Esophagus muscularis mucosa (tissue), 4 donors: ENCODE results near the gene ADAMTS10.

Experiments
- EP300 ChIP-seq: sonication (generic); formaldehyde crosslinking; IDR thresholded peaks from one replicate; pipeline ENCODE4 v1.6.1; 2017; ENCODE audit warnings: antibody characterized with exemption
- POLR2A ChIP-seq: fragments of 450-650 bp; IDR thresholded peaks from one replicate; pipeline ENCODE4 v1.6.1; 2017; ENCODE audit warnings: antibody characterized with exemption, moderate library complexity, mild to moderate bottlenecking, low read depth
- POLR2AphosphoS5 ChIP-seq, 2 donors: sonication (generic); formaldehyde crosslinking; IDR thresholded peaks; one replicate each; pipeline ENCODE4 v1.6.1; 2017; ENCODE audit warnings: antibody characterized with exemption in 2 of 2
- TF ChIP-seq, protein P1 (sequence below), 3 experiments: fragments of 200-600 bp in 2 of 3; fragments of 450-650 bp in 1 of 3; sonication (generic) in 2 of 3; IDR thresholded peaks; one replicate each; pipeline ENCODE4 v1.5.1; 2017 to 2019; ENCODE audit warnings: antibody characterized with exemption in 3 of 3, mild to moderate bottlenecking in 2 of 3, moderate library complexity in 1 of 3

DNA sequence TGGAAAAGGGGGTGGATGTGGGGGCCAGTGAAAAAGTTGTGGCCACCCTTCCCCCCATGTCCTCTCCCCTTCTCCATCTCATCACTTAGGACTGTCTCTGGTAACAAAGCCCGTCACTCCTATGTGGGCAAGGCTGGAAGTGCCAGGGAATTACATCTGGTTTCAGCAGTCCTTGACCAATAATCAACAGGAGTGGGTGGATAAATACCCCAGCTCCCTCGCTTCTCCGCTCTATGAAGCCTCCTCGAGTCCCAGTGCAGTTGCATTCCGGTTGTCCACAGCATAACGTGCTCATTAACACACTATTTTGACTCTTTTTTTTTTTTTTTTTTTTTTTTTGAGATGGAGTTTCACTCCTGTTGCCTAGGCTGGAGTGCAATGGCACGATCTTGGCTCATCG is 64.8 kb downstream of the ADAMTS10 start:
- TF ChIP-seq, protein P1, sequence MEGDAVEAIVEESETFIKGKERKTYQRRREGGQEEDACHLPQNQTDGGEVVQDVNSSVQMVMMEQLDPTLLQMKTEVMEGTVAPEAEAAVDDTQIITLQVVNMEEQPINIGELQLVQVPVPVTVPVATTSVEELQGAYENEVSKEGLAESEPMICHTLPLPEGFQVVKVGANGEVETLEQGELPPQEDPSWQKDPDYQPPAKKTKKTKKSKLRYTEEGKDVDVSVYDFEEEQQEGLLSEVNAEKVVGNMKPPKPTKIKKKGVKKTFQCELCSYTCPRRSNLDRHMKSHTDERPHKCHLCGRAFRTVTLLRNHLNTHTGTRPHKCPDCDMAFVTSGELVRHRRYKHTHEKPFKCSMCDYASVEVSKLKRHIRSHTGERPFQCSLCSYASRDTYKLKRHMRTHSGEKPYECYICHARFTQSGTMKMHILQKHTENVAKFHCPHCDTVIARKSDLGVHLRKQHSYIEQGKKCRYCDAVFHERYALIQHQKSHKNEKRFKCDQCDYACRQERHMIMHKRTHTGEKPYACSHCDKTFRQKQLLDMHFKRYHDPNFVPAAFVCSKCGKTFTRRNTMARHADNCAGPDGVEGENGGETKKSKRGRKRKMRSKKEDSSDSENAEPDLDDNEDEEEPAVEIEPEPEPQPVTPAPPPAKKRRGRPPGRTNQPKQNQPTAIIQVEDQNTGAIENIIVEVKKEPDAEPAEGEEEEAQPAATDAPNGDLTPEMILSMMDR (IDR thresholded peaks at IDR 0.05), result no peak
- TF ChIP-seq EP300, result no peak
- TF ChIP-seq POLR2A, result no peak
- TF ChIP-seq POLR2AphosphoS5 (IDR thresholded peaks at IDR 0.05), result no peak
